Fibroblast of lung (primary cell): Measurements from ENCODE around the gene EDC3.

Experiments
- CTCF ChIP-seq, 2 donors: IDR thresholded peaks in 1 of 2; conservative IDR thresholded peaks in 1 of 2; 1 replicate in 1 of 2; 2 replicates in 1 of 2; pipeline ENCODE4 v1.5.1; 2011 to 2012; ENCODE audit warnings: low read length in 2 of 2, control low read depth in 1 of 2, inconsistent platforms in 1 of 2, low read depth in 1 of 2, mild to moderate bottlenecking in 1 of 2
- EZH2 ChIP-seq: IDR thresholded peaks from 2 replicates; pipeline ENCODE4 v1.5.1; 2012; ENCODE audit warnings: low read length, control low read depth, mild to moderate bottlenecking; ENCODE audit errors: missing control alignments

DNA sequence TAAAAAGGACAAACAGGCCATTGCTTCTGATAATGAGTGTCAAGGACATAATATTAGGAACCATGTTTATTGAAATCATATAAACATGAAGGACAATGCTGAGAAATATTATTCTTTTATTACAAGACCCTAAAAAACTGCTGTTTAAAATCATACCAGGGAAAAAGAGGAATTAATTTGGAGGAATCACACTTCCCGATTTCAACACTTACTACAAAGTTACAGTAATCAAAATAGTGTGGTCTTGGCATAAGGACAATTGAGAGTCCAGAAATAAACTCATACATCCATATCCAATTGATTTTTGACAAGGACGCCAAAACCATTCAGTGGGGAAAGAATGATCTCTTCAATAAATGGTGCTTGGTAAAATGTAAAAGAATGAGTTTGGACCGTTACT is 16.5 kb upstream of the EDC3 start:
- TF ChIP-seq CTCF (conservative IDR thresholded peaks at IDR 0.05 in 1 of 2, IDR thresholded peaks at IDR 0.05 in 1 of 2; ENCODE audit: low read depth in 1 of 2, low read length in 2 of 2) (no peak), EZH2 (no peak)
